Gastrocnemius medialis (tissue), 4 donors: ENCODE results near the gene TMEM26. TPM values are rescaled to one million over a fixed set of nuclear protein-coding genes. Genes with fewer than 3 reads are reported as not detected.

Experiments
- ATAC-seq, 2 donors: fragments of 150-250 bp; one replicate each; pipeline ENCODE4 v1.9.1; 2016
- DNase-seq, 2 donors: peaks; one replicate each; pipeline ENCODE4 v3.0.0-alpha.2; 2019
- H3K27ac ChIP-seq, 4 donors: fragments of 200-600 bp; sonication (generic); 1 replicate in 1 of 4; 2 replicates in 3 of 4; pipeline ENCODE4 v1.5.1; 2016 to 2018; ENCODE audit warnings: mild to moderate bottlenecking in 2 of 4, moderate library complexity in 1 of 4
- H3K27me3 ChIP-seq, 3 donors: fragments of 200-600 bp; sonication (generic) in 2 of 3; 1 replicate in 1 of 3; 2 replicates in 2 of 3; pipeline versions ENCODE4 v1.5.1 to v1.6.0; 2016 to 2019; ENCODE audit warnings: mild to moderate bottlenecking in 1 of 3, moderate library complexity in 1 of 3
- H3K36me3 ChIP-seq, 2 donors: fragments of 200-600 bp; sonication (generic) in 1 of 2; one replicate each; pipeline ENCODE4 v1.5.1; 2017 to 2018
- H3K4me1 ChIP-seq, 2 donors: fragments of 200-600 bp; sonication (generic) in 1 of 2; one replicate each; pipeline ENCODE4 v1.5.1; 2016 to 2017; ENCODE audit warnings: mild to moderate bottlenecking in 2 of 2
- H3K4me3 ChIP-seq, 4 donors: fragments of 200-600 bp; sonication (generic) in 3 of 4; 1 replicate in 1 of 4; 2 replicates in 3 of 4; pipeline ENCODE4 v1.5.1; 2016 to 2019; ENCODE audit warnings: mild to moderate bottlenecking in 2 of 4
- H3K9me3 ChIP-seq, 3 donors: fragments of 200-600 bp; sonication (generic) in 2 of 3; 1 replicate in 1 of 3; 2 replicates in 2 of 3; pipeline ENCODE4 v1.5.1; 2016 to 2019
- CTCF ChIP-seq, 5 experiments: fragments of 450-650 bp in 3 of 5; fragments of 200-600 bp in 2 of 5; sonication (generic) in 2 of 5; IDR thresholded peaks in 4 of 5; conservative IDR thresholded peaks in 1 of 5; 1 replicate in 4 of 5; 2 replicates in 1 of 5; pipeline ENCODE4 v1.5.1; 2016 to 2019; ENCODE audit warnings: antibody characterized with exemption in 5 of 5, mild to moderate bottlenecking in 3 of 5, moderate library complexity in 3 of 5
- POLR2A ChIP-seq, 2 donors: fragments of 450-650 bp; IDR thresholded peaks; one replicate each; pipeline ENCODE4 v1.6.1; 2017; ENCODE audit warnings: antibody characterized with exemption in 2 of 2, mild to moderate bottlenecking in 2 of 2, moderate library complexity in 2 of 2
- in situ Hi-C, 4 donors: fragments of 200-750 bp; cut with MboI; loops; one replicate each; pipeline versions ENCODE4 v1.15.0 to v1.8.0; 2017; ENCODE audit warnings: low sequenced_read_pairs in 4 of 4
- intact Hi-C: fragments of 100-400 bp; cut with DNase I; formaldehyde crosslinking; loops from one replicate; pipeline ENCODE4 v1.15.1; 2023; ENCODE audit warnings: low total_unique reads
- total RNA-seq, 4 donors: library from RNA; depleted of rRNA; stranded (reverse); fragments of >200 nt; gene quantifications; one replicate each; pipeline versions ENCODE4 v1.1.0 to v1.2.3, GENCODE V29; 2016

TMEM26 gene
- total RNA-seq, 4 donors from 2014 or later: 0.18 TPM; not detected in 3

- Histone ChIP-seq H3K4me3 (no peak overlapping the region), H3K9me3 (no peaks in the 10 kb centered on the region), H3K27me3 (no peaks in the 10 kb centered on the region), H3K4me1 (no peaks in the 10 kb centered on the region), H3K36me3 (no peaks in the 10 kb centered on the region), H3K27ac (no peak overlapping the region)
- intact Hi-C loops: no loop called here
- in situ Hi-C loops: no loop called here
- ATAC-seq (no peak), DNase-seq (no peak)
- TF ChIP-seq CTCF (IDR thresholded peaks at IDR 0.05 in 4 of 5, conservative IDR thresholded peaks at IDR 0.05 in 1 of 5) (no peak), POLR2A (IDR thresholded peaks at IDR 0.05) (no peak)
These were observed 33.7 kb upstream of the TMEM26 start for GRCh38 chr10:61486738-61487396.

- Histone ChIP-seq H3K4me1 (no peaks in the 10 kb centered on the region), H3K36me3 (no peaks in the 10 kb centered on the region), H3K4me3 (no peak overlapping the region), H3K9me3 (no peaks in the 10 kb centered on the region), H3K27me3 (no peaks in the 10 kb centered on the region), H3K27ac (no peak overlapping the region)
- in situ Hi-C loops: no loop called here
- ATAC-seq: no peak
- intact Hi-C loops: no loop called here
- no peak for DNase-seq
- TF ChIP-seq CTCF (IDR thresholded peaks at IDR 0.05 in 4 of 5, conservative IDR thresholded peaks at IDR 0.05 in 1 of 5): no peak
- no peak for TF ChIP-seq POLR2A (IDR thresholded peaks at IDR 0.05)
These were observed 33.1 kb upstream of the TMEM26 start for GRCh38 chr10:61486251-61486650.

DNA sequence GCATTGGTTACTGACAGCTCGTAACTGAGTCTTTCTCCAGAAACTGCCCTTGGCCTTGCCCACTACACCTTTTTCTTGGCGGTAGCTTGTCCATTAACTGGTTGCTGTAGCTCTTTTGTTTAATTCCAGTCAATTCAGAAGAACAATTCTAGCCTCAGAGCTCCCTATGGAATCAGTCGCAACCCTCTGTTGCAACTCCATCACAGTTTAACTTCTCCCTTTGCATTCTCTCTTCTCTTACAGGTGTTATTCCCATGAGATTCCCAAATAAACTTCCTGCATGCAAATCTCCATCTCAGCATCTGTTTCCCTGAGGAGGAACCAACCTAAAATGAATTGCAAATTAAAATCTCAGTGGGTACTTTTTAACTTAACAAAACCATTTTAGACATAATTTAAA, 28.4 kb upstream of the TMEM26 start:
- Histone ChIP-seq H3K4me1 (no peaks in the 10 kb centered on the region), H3K4me3 (no peak overlapping the region), H3K27me3 (no peaks in the 10 kb centered on the region), H3K27ac (no peak overlapping the region), H3K36me3 (no peaks in the 10 kb centered on the region), H3K9me3 (no peaks in the 10 kb centered on the region)
- in situ Hi-C loops (no loop called here), intact Hi-C loops (no loop called here)
- no peak for ATAC-seq
- TF ChIP-seq CTCF (IDR thresholded peaks at IDR 0.05 in 4 of 5, conservative IDR thresholded peaks at IDR 0.05 in 1 of 5) (no peak), POLR2A (IDR thresholded peaks at IDR 0.05) (no peak)
- no peak for DNase-seq

- Histone ChIP-seq H3K9me3 (no peaks in the 10 kb centered on the region), H3K4me3 (no peak overlapping the region), H3K27me3 (no peaks in the 10 kb centered on the region), H3K4me1 (no peaks in the 10 kb centered on the region), H3K27ac (no peak overlapping the region), H3K36me3 (no peaks in the 10 kb centered on the region)
- in situ Hi-C loops: no loop called here
- DNase-seq: no peak
- ATAC-seq: no peak
- intact Hi-C loops: no loop called here
- no peak for TF ChIP-seq POLR2A (IDR thresholded peaks at IDR 0.05)
- TF ChIP-seq CTCF (IDR thresholded peaks at IDR 0.05 in 4 of 5, conservative IDR thresholded peaks at IDR 0.05 in 1 of 5): no peak
These were observed 27.0 kb upstream of the TMEM26 start for GRCh38 chr10:61480208-61480607.
